Measurements from ENCODE around the gene DDX17. TPM values are rescaled to one million over a fixed set of nuclear protein-coding genes. Genes with fewer than 3 reads are reported as not detected.

DDX17 gene
- total RNA-seq, 2 donors from 2014 or later = 403 to 467 TPM

GRCh38 chr22:38435010-38435409 is 71.1 kb downstream of the DDX17 start:
- TF ChIP-seq, protein P1, sequence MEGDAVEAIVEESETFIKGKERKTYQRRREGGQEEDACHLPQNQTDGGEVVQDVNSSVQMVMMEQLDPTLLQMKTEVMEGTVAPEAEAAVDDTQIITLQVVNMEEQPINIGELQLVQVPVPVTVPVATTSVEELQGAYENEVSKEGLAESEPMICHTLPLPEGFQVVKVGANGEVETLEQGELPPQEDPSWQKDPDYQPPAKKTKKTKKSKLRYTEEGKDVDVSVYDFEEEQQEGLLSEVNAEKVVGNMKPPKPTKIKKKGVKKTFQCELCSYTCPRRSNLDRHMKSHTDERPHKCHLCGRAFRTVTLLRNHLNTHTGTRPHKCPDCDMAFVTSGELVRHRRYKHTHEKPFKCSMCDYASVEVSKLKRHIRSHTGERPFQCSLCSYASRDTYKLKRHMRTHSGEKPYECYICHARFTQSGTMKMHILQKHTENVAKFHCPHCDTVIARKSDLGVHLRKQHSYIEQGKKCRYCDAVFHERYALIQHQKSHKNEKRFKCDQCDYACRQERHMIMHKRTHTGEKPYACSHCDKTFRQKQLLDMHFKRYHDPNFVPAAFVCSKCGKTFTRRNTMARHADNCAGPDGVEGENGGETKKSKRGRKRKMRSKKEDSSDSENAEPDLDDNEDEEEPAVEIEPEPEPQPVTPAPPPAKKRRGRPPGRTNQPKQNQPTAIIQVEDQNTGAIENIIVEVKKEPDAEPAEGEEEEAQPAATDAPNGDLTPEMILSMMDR (IDR thresholded peaks at IDR 0.05) = no peak
- TF ChIP-seq POLR2A (IDR thresholded peaks at IDR 0.05) = no peak
- WGBS, 2 donors = 57 to 69% methylated on average over 2 to 4 of the region's 4 CpGs
- DNase-seq = no peak
- Histone ChIP-seq H3K27ac (no peak overlapping the region), H3K36me3 (replicated peaks in 1 of 2; ENCODE audit: insufficient read depth in 1 of 2, low read depth in 2 of 2) (no peaks in the 10 kb centered on the region), H3K4me3 (no peak overlapping the region), H3K27me3 (no peaks in the 10 kb centered on the region), H3K9me3 (no peaks in the 10 kb centered on the region), H3K4me1 (no peaks in the 10 kb centered on the region)
- ATAC-seq = no peak
- intact Hi-C loops (cut with DNase I) = no loop called here

DNA sequence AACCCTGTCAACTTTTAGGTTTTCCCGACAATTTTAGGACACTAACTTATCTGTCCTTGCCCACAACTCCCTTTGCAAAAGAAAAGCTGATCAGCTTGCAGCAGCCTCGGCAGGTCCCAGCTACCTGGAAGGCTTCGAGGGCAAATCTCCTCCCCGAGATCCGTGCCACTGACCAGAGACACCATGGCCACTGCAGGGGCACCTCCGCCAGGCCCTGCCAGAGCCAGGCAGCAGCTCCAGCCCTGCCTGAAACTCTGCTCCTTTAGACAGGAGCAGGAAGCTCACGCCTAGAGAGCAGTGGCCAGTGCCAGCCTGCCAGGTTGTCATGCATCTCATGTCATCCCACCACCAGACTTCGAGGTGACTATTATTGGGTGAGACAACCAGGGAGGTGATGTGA is 72.2 kb downstream of the DDX17 start:
- H3K36me3 ChIP-seq (replicated peaks in 1 of 2; ENCODE audit: insufficient read depth in 1 of 2, low read depth in 2 of 2) = no peaks in the 10 kb centered on the region
- no peak for TF ChIP-seq POLR2A (IDR thresholded peaks at IDR 0.05)
- TF ChIP-seq, protein P1 (IDR thresholded peaks at IDR 0.05) = no peak
- no peaks in the 10 kb centered on the region for H3K27me3 ChIP-seq
- DNase-seq (no peak), ATAC-seq (no peak)
- H3K27ac ChIP-seq = no peak overlapping the region
- no peaks in the 10 kb centered on the region for H3K9me3 ChIP-seq
- no peaks in the 10 kb centered on the region for H3K4me1 ChIP-seq
- no peak overlapping the region for H3K4me3 ChIP-seq
- intact Hi-C loops (cut with DNase I) = no loop called here
- 58 to 70% methylated on average over 5 to 8 of the region's 8 CpGs for WGBS, 2 donors

Other genes starting within 250 kb of the DDX17 start
- 10 to 100 TPM; 28.7 to 31.4 TPM for gene TMEM184B, start 233.3 kb downstream of the DDX17 start, total RNA-seq
- 100 to 1,000 TPM in 1 of 2 donors, 10 to 100 TPM in 1; 63.3 to 172 TPM for gene CSNK1E, start 188.9 kb downstream of the DDX17 start, total RNA-seq
- not detected for gene KCNJ4, start 51.1 kb downstream of the DDX17 start, total RNA-seq
- 10 to 100 TPM in 1 of 2 donors, 1 to 10 TPM in 1; 5.6 to 16.3 TPM for gene KDELR3, start 38.2 kb downstream of the DDX17 start, total RNA-seq
- under 1 TPM in 1 of 2 donors, not detected in 1; 0.78 TPM for gene DMC1, start 63.9 kb upstream of the DDX17 start, total RNA-seq
- gene FAM227A, start 150.1 kb upstream of the DDX17 start, total RNA-seq = 1 to 10 TPM; 1.3 to 3.6 TPM
- gene CBY1, start 150.3 kb upstream of the DDX17 start, total RNA-seq = 10 to 100 TPM in 1 of 2 donors, 1 to 10 TPM in 1; 8.6 to 16.5 TPM
- gene TOMM22, start 175.6 kb upstream of the DDX17 start, total RNA-seq = 10 to 100 TPM; 16.6 to 21.4 TPM
- gene JOSD1, start 194.6 kb upstream of the DDX17 start, total RNA-seq = 10 to 100 TPM; 20.4 to 50.3 TPM
- 10 to 100 TPM; 34.0 to 53.4 TPM for gene GTPBP1, start 199.6 kb upstream of the DDX17 start, total RNA-seq
- 100 to 1,000 TPM; 143 to 166 TPM for gene SUN2, start 249.7 kb upstream of the DDX17 start, total RNA-seq